Ureter (tissue), 1 donor: ENCODE measurements around the gene SUGCT. TPM values are rescaled to one million over a fixed set of nuclear protein-coding genes. Genes with fewer than 3 reads are reported as not detected.
"Not testable (repeated sequence)": the region's sequence is repeated elsewhere in the genome, so short reads cannot be mapped to it uniquely, and the experiment has no call there.

Experiments used
- DNase-seq: peaks from one replicate; pipeline ENCODE4 v3.0.0-alpha.2; 2020; ENCODE audit warnings: low spot score
- total RNA-seq: library from RNA; stranded (reverse); gene quantifications from one replicate; pipeline ENCODE4 v1.2.4, GENCODE V29; 2023
- donor health status: DM: yes; HTN: yes; CAD: no.

The SUGCT gene
- total RNA-seq, 1 donor from 2014 or later = 3.1 TPM

GRCh38 chr7:40139891-40140290 lies 5.1 kb downstream of the SUGCT start:
- not testable (repeated sequence) for DNase-seq

- not testable (repeated sequence) for DNase-seq
Measured at GRCh38 chr7:40141916-40142315, 7.1 kb downstream of the SUGCT start.

GRCh38 chr7:40145596-40146130 lies 10.9 kb downstream of the SUGCT start:
- not testable (repeated sequence) for DNase-seq

- no peak for DNase-seq
Measured at GRCh38 chr7:40147371-40148246, 12.8 kb downstream of the SUGCT start.

GRCh38 chr7:40148247-40148580 lies 13.4 kb downstream of the SUGCT start:
- DNase-seq = not testable (repeated sequence)

GRCh38 chr7:40148671-40149070 lies 13.9 kb downstream of the SUGCT start:
- DNase-seq = no peak

- DNase-seq = no peak
Measured at GRCh38 chr7:40151504-40151903, 16.7 kb downstream of the SUGCT start.

GRCh38 chr7:40156988-40157387 lies 22.2 kb downstream of the SUGCT start:
- DNase-seq = no peak

- DNase-seq = no peak
Measured at GRCh38 chr7:40162516-40162915, 27.7 kb downstream of the SUGCT start.

- DNase-seq = no peak
Measured at GRCh38 chr7:40165216-40165615, 30.4 kb downstream of the SUGCT start.

- no peak for DNase-seq
Measured at GRCh38 chr7:40167291-40167690, 32.5 kb downstream of the SUGCT start.

GRCh38 chr7:40168266-40168665 lies 33.5 kb downstream of the SUGCT start:
- DNase-seq = not testable (repeated sequence)

- not testable (repeated sequence) for DNase-seq
Measured at GRCh38 chr7:40173121-40173520, 38.3 kb downstream of the SUGCT start.

GRCh38 chr7:40175256-40175655 lies 40.5 kb downstream of the SUGCT start:
- not testable (repeated sequence) for DNase-seq

GRCh38 chr7:40175725-40176510 lies 41.1 kb downstream of the SUGCT start:
- DNase-seq = no peak

- no peak for DNase-seq
Measured at GRCh38 chr7:40177071-40177470, 42.3 kb downstream of the SUGCT start.

- DNase-seq = no peak
Measured at GRCh38 chr7:40182452-40182851, 47.6 kb downstream of the SUGCT start.

GRCh38 chr7:40186586-40186985 lies 51.8 kb downstream of the SUGCT start:
- DNase-seq = no peak

- no peak for DNase-seq
Measured at GRCh38 chr7:40192036-40192435, 57.2 kb downstream of the SUGCT start.

GRCh38 chr7:40194745-40195144 lies 59.9 kb downstream of the SUGCT start:
- DNase-seq = no peak

GRCh38 chr7:40197527-40197926 lies 62.7 kb downstream of the SUGCT start:
- DNase-seq = no peak

- DNase-seq = no peak
Measured at GRCh38 chr7:40199076-40199802, 64.4 kb downstream of the SUGCT start.
